ENCODE measurements around the gene LTBP1. TPM values are rescaled to one million over a fixed set of nuclear protein-coding genes. Genes with fewer than 3 reads are reported as not detected.

Gene LTBP1
- total RNA-seq, 1 experiment from 2014 or later = 28.5 TPM

- no peak for DNase-seq
- H3K4me2 ChIP-seq (ENCODE audit: insufficient read depth, insufficient read length, low read length) = no peak overlapping the region
- no peak overlapping the region for H3K23ac ChIP-seq (ENCODE audit: insufficient read length, low read depth, low read length)
- H3K79me2 ChIP-seq (ENCODE audit: insufficient read depth, low read length) = no peaks in the 10 kb centered on the region
- H3K23me2 ChIP-seq (ENCODE audit: insufficient read length, low read depth, low read length, poor library complexity, severe bottlenecking) = no peaks in the 10 kb centered on the region
- H4K8ac ChIP-seq (replicated peaks; ENCODE audit: insufficient read length, low read depth, low read length) = no peak overlapping the region
- H2BK15ac ChIP-seq (ENCODE audit: low read depth, low read length) = no peak overlapping the region
- no peaks in the 10 kb centered on the region for H3K9me3 Mint-ChIP-seq
- H3K79me1 ChIP-seq (ENCODE audit: insufficient read depth, low read depth, low read length, poor library complexity, severe bottlenecking) = no peaks in the 10 kb centered on the region
- no CpG with 5 or more reads among the region's 3 CpGs for WGBS (ENCODE audit: extremely low coverage, insufficient read length, low lambda C conversion rate)
- H3K4me1 Mint-ChIP-seq = no peaks in the 10 kb centered on the region
- TF ChIP-seq, protein P1, sequence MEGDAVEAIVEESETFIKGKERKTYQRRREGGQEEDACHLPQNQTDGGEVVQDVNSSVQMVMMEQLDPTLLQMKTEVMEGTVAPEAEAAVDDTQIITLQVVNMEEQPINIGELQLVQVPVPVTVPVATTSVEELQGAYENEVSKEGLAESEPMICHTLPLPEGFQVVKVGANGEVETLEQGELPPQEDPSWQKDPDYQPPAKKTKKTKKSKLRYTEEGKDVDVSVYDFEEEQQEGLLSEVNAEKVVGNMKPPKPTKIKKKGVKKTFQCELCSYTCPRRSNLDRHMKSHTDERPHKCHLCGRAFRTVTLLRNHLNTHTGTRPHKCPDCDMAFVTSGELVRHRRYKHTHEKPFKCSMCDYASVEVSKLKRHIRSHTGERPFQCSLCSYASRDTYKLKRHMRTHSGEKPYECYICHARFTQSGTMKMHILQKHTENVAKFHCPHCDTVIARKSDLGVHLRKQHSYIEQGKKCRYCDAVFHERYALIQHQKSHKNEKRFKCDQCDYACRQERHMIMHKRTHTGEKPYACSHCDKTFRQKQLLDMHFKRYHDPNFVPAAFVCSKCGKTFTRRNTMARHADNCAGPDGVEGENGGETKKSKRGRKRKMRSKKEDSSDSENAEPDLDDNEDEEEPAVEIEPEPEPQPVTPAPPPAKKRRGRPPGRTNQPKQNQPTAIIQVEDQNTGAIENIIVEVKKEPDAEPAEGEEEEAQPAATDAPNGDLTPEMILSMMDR (conservative IDR thresholded peaks at IDR 0.05) = no peak
- no peak overlapping the region for H4K5ac ChIP-seq (ENCODE audit: insufficient read length, low read depth, low read length)
- H3K27me3 Mint-ChIP-seq (ENCODE audit: low read depth) = no peaks in the 10 kb centered on the region
- no peak overlapping the region for H3K27ac ChIP-seq (ENCODE audit: insufficient read length, low read depth, low read length)
- H2AFZ ChIP-seq (ENCODE audit: low read length) = no peak overlapping the region
- no peak overlapping the region for H3K56ac ChIP-seq (ENCODE audit: insufficient read length, low read depth, low read length)
- H4K91ac ChIP-seq (ENCODE audit: insufficient read length, low read depth, low read length) = no peak overlapping the region
- H3K9me3 ChIP-seq (ENCODE audit: control insufficient read depth, low read depth, low read length) = no peaks in the 10 kb centered on the region
- H3K18ac ChIP-seq (ENCODE audit: insufficient read length, low read depth, low read length) = no peak overlapping the region
- H3K36me3 Mint-ChIP-seq (ENCODE audit: insufficient read depth in 1 of 3, low read depth in 3 of 3) = no peaks in the 10 kb centered on the region
- peak overlapping the region in 1 of 3 experiments; percentile 48; a peak in 1 of 7 replicates for H3K27ac Mint-ChIP-seq
- no peaks in the 10 kb centered on the region for H3K27me3 ChIP-seq (ENCODE audit: insufficient read depth, low read length)
- H2BK20ac ChIP-seq (ENCODE audit: low read depth, low read length, poor library complexity, severe bottlenecking) = no peak overlapping the region
- H3K14ac ChIP-seq (ENCODE audit: insufficient read depth, low read length) = no peak overlapping the region
- H3T11ph ChIP-seq (ENCODE audit: low read length) = no peak overlapping the region
- H3K4ac ChIP-seq (ENCODE audit: low read depth, low read length) = no peak overlapping the region
- no peaks in the 10 kb centered on the region for H4K20me1 ChIP-seq (ENCODE audit: control insufficient read depth, insufficient read depth, insufficient read length)
- no peak overlapping the region for H2BK5ac ChIP-seq (ENCODE audit: insufficient read length, low read length)
- no peak overlapping the region for H2BK12ac ChIP-seq (ENCODE audit: insufficient read length, low read depth, low read length)
- H3K9ac ChIP-seq (ENCODE audit: extremely low read depth, insufficient read length, low read length) = no peak overlapping the region
- no peak overlapping the region for H2AK5ac ChIP-seq (ENCODE audit: insufficient read length, low read length)
- no peaks in the 10 kb centered on the region for H3K4me1 ChIP-seq (ENCODE audit: insufficient read depth, low read length)
- H3K4me3 Mint-ChIP-seq = no peak overlapping the region
- H2BK120ac ChIP-seq (ENCODE audit: low read depth, low read length, poor library complexity, severe bottlenecking) = no peak overlapping the region
These were observed 375.2 kb downstream of the LTBP1 start for GRCh38 chr2:33321876-33322483.
